OCI-LY3 (cell line): Measurements from ENCODE around the gene HINT3.
"Not testable (repeated sequence)": the region's sequence is repeated elsewhere in the genome, so short reads cannot be mapped to it uniquely, and the experiment has no call there.

Experiments used
- H2AFZ ChIP-seq: fragments of 200-600, 300-600 bp; shearing (Covaris generic); 2 replicates; pipeline ENCODE4 v1.6.0; 2014; ENCODE audit warnings: antibody characterized with exemption, low read depth, low read length
- H3K27ac ChIP-seq: fragments of 200-600, 300-600 bp; sonication (generic); 2 replicates; pipeline ENCODE4 v1.5.1; 2014; ENCODE audit warnings: mild to moderate bottlenecking, low read length, moderate library complexity, mixed read lengths
- H3K27me3 ChIP-seq: fragments of 200-600, 300-600 bp; sonication (generic); 2 replicates; pipeline ENCODE4 v1.6.1; 2014; ENCODE audit warnings: low read depth, low read length, mixed read lengths
- H3K36me3 ChIP-seq: fragments of 200-600, 300-600 bp; sonication (generic); replicated peaks from 2 replicates; pipeline ENCODE3; 2014; ENCODE audit warnings: low read depth, low read length, mixed read lengths
- H3K4me1 ChIP-seq: fragments of 300-600, 200-600 bp; sonication (generic); 2 replicates; pipeline ENCODE4 v1.6.1; 2014; ENCODE audit warnings: low read length, mixed read lengths
- H3K4me2 ChIP-seq: fragments of 200-600, 300-600 bp; sonication (generic); 2 replicates; pipeline ENCODE4 v1.6.1; 2014; ENCODE audit warnings: low read length, mixed read lengths
- H3K4me3 ChIP-seq: fragments of 300-600, 200-600 bp; sonication (generic); 2 replicates; pipeline ENCODE4 v1.5.1; 2014; ENCODE audit warnings: antibody characterized with exemption, mild to moderate bottlenecking, low read length, moderate library complexity
- H3K79me2 ChIP-seq: fragments of 300-600, 200-600 bp; shearing (Covaris generic); 2 replicates; pipeline ENCODE4 v1.6.1; 2014; ENCODE audit warnings: mild to moderate bottlenecking, low read length, mixed read lengths
- H3K9ac ChIP-seq: fragments of 300-600, 200-600 bp; shearing (Covaris generic); 2 replicates; pipeline ENCODE4 v1.6.0; 2014; ENCODE audit warnings: mild to moderate bottlenecking, low read length, moderate library complexity
- H3K9me3 ChIP-seq: fragments of 200-600, 300-600 bp; shearing (Covaris generic); 2 replicates; pipeline ENCODE4 v1.6.1; 2014; ENCODE audit warnings: low read length, mixed read lengths; ENCODE audit not compliant: insufficient read depth
- H4K20me1 ChIP-seq: fragments of 200-600, 300-600 bp; sonication (generic); 2 replicates; pipeline ENCODE4 v1.6.1; 2016; ENCODE audit warnings: low read length, mixed read lengths; ENCODE audit not compliant: insufficient read depth
- EZH2phosphoT487 ChIP-seq: fragments of 200-600 bp; shearing (Covaris generic); IDR thresholded peaks from 2 replicates; pipeline ENCODE4 v1.6.1; 2018; ENCODE audit warnings: antibody characterized with exemption, mixed run types, low read depth
- TF ChIP-seq, protein P1 (sequence below): fragments of 200-600, 300-600 bp; sonication (generic); IDR thresholded peaks from 2 replicates; pipeline ENCODE4 v1.5.1; 2014; ENCODE audit warnings: antibody characterized with exemption, low read length, low read depth

Gene HINT3

GRCh38 chr6:126016591-126016990 lies 60.0 kb downstream of the HINT3 start:
- peaks cover 27% of the 10 kb centered on the region for H3K36me3 ChIP-seq
- H3K4me2 ChIP-seq = no peak overlapping the region
- no peak overlapping the region for H3K4me3 ChIP-seq

DNA sequence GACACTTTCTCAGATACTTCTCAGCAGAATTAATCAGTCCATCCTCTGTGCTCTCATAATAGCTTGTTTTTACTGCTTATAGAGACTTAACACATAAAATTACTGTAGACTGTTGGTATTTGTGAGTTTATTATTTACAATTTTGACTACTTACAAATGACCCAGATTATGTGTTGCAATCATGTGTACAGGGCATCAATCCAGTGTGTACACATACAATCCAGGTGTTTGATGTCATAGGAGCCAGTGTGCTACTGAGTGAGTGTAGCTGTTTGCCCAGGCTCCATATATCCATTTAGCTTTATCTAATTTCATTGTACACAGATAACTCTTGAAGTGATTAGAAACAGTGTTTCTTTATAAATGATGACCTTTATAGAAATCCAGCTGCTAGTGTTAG lies 61.1 kb downstream of the HINT3 start:
- H3K36me3 ChIP-seq = peaks cover 25% of the 10 kb centered on the region

More at GRCh38 chr6:126016591-126016990, 60.0 kb downstream of the HINT3 start:
- no peak overlapping the region for H3K9ac ChIP-seq
- H3K4me1 ChIP-seq = no peaks in the 10 kb centered on the region
- H2AFZ ChIP-seq = no peak overlapping the region
- H4K20me1 ChIP-seq = no peaks in the 10 kb centered on the region
- no peaks in the 10 kb centered on the region for H3K79me2 ChIP-seq
- H3K9me3 ChIP-seq = no peaks in the 10 kb centered on the region
- TF ChIP-seq, protein P1, sequence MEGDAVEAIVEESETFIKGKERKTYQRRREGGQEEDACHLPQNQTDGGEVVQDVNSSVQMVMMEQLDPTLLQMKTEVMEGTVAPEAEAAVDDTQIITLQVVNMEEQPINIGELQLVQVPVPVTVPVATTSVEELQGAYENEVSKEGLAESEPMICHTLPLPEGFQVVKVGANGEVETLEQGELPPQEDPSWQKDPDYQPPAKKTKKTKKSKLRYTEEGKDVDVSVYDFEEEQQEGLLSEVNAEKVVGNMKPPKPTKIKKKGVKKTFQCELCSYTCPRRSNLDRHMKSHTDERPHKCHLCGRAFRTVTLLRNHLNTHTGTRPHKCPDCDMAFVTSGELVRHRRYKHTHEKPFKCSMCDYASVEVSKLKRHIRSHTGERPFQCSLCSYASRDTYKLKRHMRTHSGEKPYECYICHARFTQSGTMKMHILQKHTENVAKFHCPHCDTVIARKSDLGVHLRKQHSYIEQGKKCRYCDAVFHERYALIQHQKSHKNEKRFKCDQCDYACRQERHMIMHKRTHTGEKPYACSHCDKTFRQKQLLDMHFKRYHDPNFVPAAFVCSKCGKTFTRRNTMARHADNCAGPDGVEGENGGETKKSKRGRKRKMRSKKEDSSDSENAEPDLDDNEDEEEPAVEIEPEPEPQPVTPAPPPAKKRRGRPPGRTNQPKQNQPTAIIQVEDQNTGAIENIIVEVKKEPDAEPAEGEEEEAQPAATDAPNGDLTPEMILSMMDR = no peak
- no peak for TF ChIP-seq EZH2phosphoT487
- H3K27ac ChIP-seq = no peak overlapping the region
- H3K27me3 ChIP-seq = no peaks in the 10 kb centered on the region

DNA sequence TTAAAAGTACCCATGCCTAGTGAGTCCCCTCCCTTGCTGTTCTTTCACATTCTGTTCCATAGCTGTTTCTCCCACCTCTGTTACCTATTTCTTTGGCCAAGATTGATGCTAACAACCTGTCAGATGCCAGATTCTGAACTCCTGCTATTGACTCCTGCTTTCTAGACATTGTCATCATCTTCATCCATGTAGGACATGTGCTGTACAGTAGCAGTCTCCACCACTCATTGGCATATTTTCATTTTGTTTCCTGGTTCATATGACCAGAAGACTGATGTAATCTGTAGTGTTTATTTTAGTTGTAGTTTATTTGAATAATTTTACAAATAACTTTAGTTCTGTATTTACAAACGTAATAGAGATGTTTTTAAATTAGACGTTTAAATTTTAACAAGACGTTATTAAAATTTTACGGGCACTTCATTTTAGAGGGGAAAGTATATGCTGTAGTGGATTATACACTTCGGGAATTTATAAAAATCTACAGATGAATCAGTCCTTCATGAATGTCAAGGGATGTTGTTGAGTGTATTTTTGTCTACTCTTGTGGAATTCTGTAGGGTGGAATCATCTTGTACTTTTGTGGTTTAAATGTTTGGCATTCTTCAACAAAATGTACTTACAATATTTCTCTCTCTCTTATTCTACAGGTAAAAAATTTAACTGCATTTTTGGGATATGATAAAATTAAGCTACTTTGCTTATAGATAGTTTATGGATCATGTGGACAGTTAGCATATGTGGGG lies 63.9 kb downstream of the HINT3 start:
- H3K4me2 ChIP-seq = no peak overlapping the region
- no peak for TF ChIP-seq EZH2phosphoT487
- TF ChIP-seq, protein P1 = no peak
- H4K20me1 ChIP-seq = no peaks in the 10 kb centered on the region
- no peaks in the 10 kb centered on the region for H3K9me3 ChIP-seq
- no peaks in the 10 kb centered on the region for H3K4me1 ChIP-seq
- no peak overlapping the region for H3K4me3 ChIP-seq
- H3K79me2 ChIP-seq = no peaks in the 10 kb centered on the region
- no peaks in the 10 kb centered on the region for H3K27me3 ChIP-seq
- no peak overlapping the region for H3K9ac ChIP-seq
- H3K36me3 ChIP-seq = peaks cover 20% of the 10 kb centered on the region
- H3K27ac ChIP-seq = no peak overlapping the region
- no peak overlapping the region for H2AFZ ChIP-seq

More for the DNA sequence above, 61.1 kb downstream of the HINT3 start:
- Histone ChIP-seq H3K4me2 (no peak overlapping the region), H3K27me3 (no peaks in the 10 kb centered on the region), H3K4me1 (no peaks in the 10 kb centered on the region), H3K4me3 (no peak overlapping the region), H3K27ac (no peak overlapping the region), H3K9me3 (no peaks in the 10 kb centered on the region), H2AFZ (no peak overlapping the region), H3K79me2 (no peaks in the 10 kb centered on the region), H4K20me1 (no peaks in the 10 kb centered on the region), H3K9ac (no peak overlapping the region)
- TF ChIP-seq, protein P1 = no peak
- TF ChIP-seq EZH2phosphoT487 = no peak

DNA sequence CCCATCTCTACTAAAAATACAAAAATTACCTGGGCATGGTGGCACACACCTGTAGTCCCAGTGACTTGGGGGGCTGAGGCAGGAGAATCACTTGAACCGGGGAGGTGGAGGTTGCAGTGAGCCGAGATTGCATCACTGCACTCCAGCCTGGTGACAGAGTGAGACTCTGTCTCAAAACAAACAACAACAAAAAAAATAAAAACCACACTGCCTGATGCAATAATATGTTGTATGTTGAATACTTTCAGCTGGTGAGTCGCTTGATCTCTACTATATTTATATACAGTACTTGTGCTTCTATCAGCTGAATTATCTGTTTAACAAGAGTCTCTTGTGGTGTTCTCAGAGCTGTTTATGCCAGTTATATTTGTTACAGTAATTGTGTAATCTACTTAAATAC lies 66.9 kb downstream of the HINT3 start:
- H3K36me3 ChIP-seq, H2AFZ ChIP-seq, H3K4me1 ChIP-seq, H3K9ac ChIP-seq, H3K9me3 ChIP-seq, H3K4me3 ChIP-seq, H3K27ac ChIP-seq, H3K4me2 ChIP-seq, H3K27me3 ChIP-seq, H4K20me1 ChIP-seq, H3K79me2 ChIP-seq: not testable (repeated sequence)
